H1 (cell line): ENCODE measurements around the gene TNFRSF18. TPM values are rescaled to one million over a fixed set of nuclear protein-coding genes. Genes with fewer than 3 reads are reported as not detected.

Experiments
- CTCF ChIA-PET: fragments of 300-600 bp; sonication (Branson Sonifier 250); formaldehyde crosslinking; loops from one replicate; lab custom pipeline; 2021; ENCODE audit not compliant: partially characterized antibody; lab: Charles Lee
- POLR2A ChIA-PET: fragments of 300-600 bp; sonication (Branson Sonifier 250); formaldehyde crosslinking; loops from one replicate; lab custom pipeline; 2021; ENCODE audit warnings: inconsistent platforms; ENCODE audit not compliant: partially characterized antibody; lab: Charles Lee
- DNase-seq, 2 experiments: peaks; one replicate each; pipeline versions ENCODE4 v3.0.0 to v3.0.0-alpha.2; 2010 to 2022; ENCODE audit warnings: low spot score in 2 of 2, low read depth in 1 of 2, mixed read lengths in 1 of 2
- FAIRE-seq: peaks from 2 replicates; lab custom pipeline; 2011; peaks lifted over from hg19 to GRCh38; lab: Jason Lieb, UNC
- H2AFZ ChIP-seq: 2 replicates; pipeline ENCODE4 v1.8.1; 2012; ENCODE audit warnings: low read length, inconsistent platforms
- H2AK5ac ChIP-seq: 2 replicates; pipeline ENCODE4 v1.6.1; 2013; ENCODE audit warnings: low read depth, low read length
- H2BK120ac ChIP-seq: replicated peaks from 2 replicates; pipeline ENCODE3; 2013; ENCODE audit warnings: low read depth, low read length, inconsistent platforms
- H2BK12ac ChIP-seq: 2 replicates; pipeline ENCODE4 v1.6.1; 2013; ENCODE audit warnings: low read depth, low read length
- H2BK15ac ChIP-seq: 2 replicates; pipeline ENCODE4 v1.6.1; 2013; ENCODE audit warnings: low read length
- H2BK20ac ChIP-seq: 2 replicates; pipeline ENCODE4 v1.6.1; 2013; ENCODE audit warnings: low read length
- H2BK5ac ChIP-seq: 2 replicates; pipeline ENCODE4 v1.6.1; 2013; ENCODE audit warnings: low read depth, low read length
- H3K14ac ChIP-seq: 2 replicates; pipeline ENCODE4 v1.6.1; 2013; ENCODE audit warnings: inconsistent platforms; ENCODE audit not compliant: insufficient read length
- H3K18ac ChIP-seq: 2 replicates; pipeline ENCODE4 v1.6.1; 2013; ENCODE audit warnings: low read length; ENCODE audit errors: extremely low read depth
- H3K23ac ChIP-seq: 2 replicates; pipeline ENCODE4 v1.6.1; 2013; ENCODE audit warnings: inconsistent platforms; ENCODE audit not compliant: insufficient read length
- H3K23me2 ChIP-seq: 2 replicates; pipeline ENCODE4 v1.6.1; 2013; ENCODE audit warnings: low read depth, low read length
- H3K27ac ChIP-seq: 2 replicates; pipeline ENCODE4 v1.6.1; 2011; ENCODE audit warnings: low read depth, low read length, inconsistent platforms
- H3K27me3 ChIP-seq, 4 experiments: replicated peaks in 1 of 4; 1 replicate in 1 of 4; 2 replicates in 3 of 4; pipeline versions ENCODE4 v1.6.1 to v1.8.1; 2011 to 2013; ENCODE audit warnings: low read length in 3 of 4, mild to moderate bottlenecking in 3 of 4, inconsistent platforms in 2 of 4, mixed read lengths in 2 of 4, moderate library complexity in 1 of 4; ENCODE audit not compliant: control insufficient read depth in 3 of 4, insufficient read depth in 3 of 4; ENCODE audit errors: extremely low read depth in 1 of 4
- H3K36me3 ChIP-seq, 4 experiments: 2 replicates each; pipeline versions ENCODE4 v1.6.1 to v1.8.1; 2011 to 2013; ENCODE audit warnings: mild to moderate bottlenecking in 4 of 4, low read length in 3 of 4, moderate library complexity in 2 of 4, control low read depth in 1 of 4, inconsistent platforms in 1 of 4; ENCODE audit not compliant: insufficient read depth in 4 of 4, control insufficient read depth in 2 of 4
- H3K4ac ChIP-seq: replicated peaks from 2 replicates; pipeline ENCODE3; 2013; ENCODE audit warnings: low read length, low read depth, mixed read lengths, inconsistent platforms; ENCODE audit not compliant: insufficient read length
- H3K4me1 ChIP-seq, 4 experiments: replicated peaks in 1 of 4; 1 replicate in 1 of 4; 2 replicates in 3 of 4; pipeline versions ENCODE4 v1.6.1 to v1.8.1; 2011 to 2013; ENCODE audit warnings: low read length in 3 of 4, inconsistent platforms in 2 of 4, mixed read lengths in 1 of 4; ENCODE audit not compliant: insufficient read depth in 4 of 4, control insufficient read depth in 3 of 4
- H3K4me2 ChIP-seq, 2 experiments: 2 replicates each; pipeline versions ENCODE4 v1.6.1 to v1.8.1; 2011 to 2013; ENCODE audit warnings: low read depth in 2 of 2, low read length in 2 of 2, control low read depth in 1 of 2, inconsistent platforms in 1 of 2, mild to moderate bottlenecking in 1 of 2; ENCODE audit not compliant: insufficient read depth in 1 of 2
- H3K4me3 ChIP-seq, 4 experiments: fragments of 200-600, 300-600 bp in 1 of 4; sonication (generic), shearing (Covaris generic), sonication (Bioruptor Twin) in 1 of 4; 2 replicates each; pipeline versions ENCODE4 v1.5.1 to v1.8.1; 2011 to 2016; ENCODE audit warnings: low read length in 4 of 4, low read depth in 3 of 4, control low read depth in 2 of 4, inconsistent platforms in 2 of 4, mild to moderate bottlenecking in 2 of 4, mixed read lengths in 1 of 4, moderate library complexity in 1 of 4; ENCODE audit not compliant: insufficient read depth in 2 of 4; ENCODE audit errors: extremely low read depth in 1 of 4
- H3K56ac ChIP-seq: replicated peaks from 2 replicates; pipeline ENCODE3; 2013; ENCODE audit warnings: low read depth, mild to moderate bottlenecking, mixed read lengths, low read length, inconsistent platforms; ENCODE audit not compliant: insufficient read length
- H3K79me1 ChIP-seq: 2 replicates; pipeline ENCODE4 v1.6.1; 2013; ENCODE audit warnings: low read depth, low read length, control low read depth
- H3K79me2 ChIP-seq, 2 experiments: 2 replicates each; pipeline versions ENCODE4 v1.6.1 to v1.8.1; 2012 to 2013; ENCODE audit warnings: low read length in 2 of 2, mild to moderate bottlenecking in 2 of 2, inconsistent platforms in 1 of 2; ENCODE audit not compliant: insufficient read depth in 2 of 2, control insufficient read depth in 1 of 2
- H3K9ac ChIP-seq, 4 experiments: replicated peaks in 1 of 4; 1 replicate in 1 of 4; 2 replicates in 3 of 4; pipeline versions ENCODE4 v1.6.1 to v1.8.1; 2011 to 2013; ENCODE audit warnings: low read depth in 3 of 4, low read length in 3 of 4, control low read depth in 2 of 4, mild to moderate bottlenecking in 2 of 4, moderate library complexity in 2 of 4, inconsistent platforms in 1 of 4; ENCODE audit errors: extremely low read depth in 1 of 4
- H3K9me3 ChIP-seq, 2 experiments: 2 replicates each; pipeline versions ENCODE4 v1.6.1 to v1.8.1; 2012 to 2013; ENCODE audit warnings: mild to moderate bottlenecking in 2 of 2, moderate library complexity in 2 of 2, control low read depth in 1 of 2, inconsistent platforms in 1 of 2, low read depth in 1 of 2, low read length in 1 of 2, mixed read lengths in 1 of 2; ENCODE audit not compliant: insufficient read depth in 2 of 2
- H4K20me1 ChIP-seq, 2 experiments: replicated peaks in 1 of 2; 2 replicates each; pipeline versions ENCODE3 to v1.8.1; 2011 to 2013; ENCODE audit warnings: inconsistent platforms in 2 of 2, low read length in 2 of 2, mild to moderate bottlenecking in 1 of 2; ENCODE audit not compliant: insufficient read depth in 2 of 2, control insufficient read depth in 1 of 2
- H4K5ac ChIP-seq: 2 replicates; pipeline ENCODE4 v1.6.1; 2013; ENCODE audit warnings: low read length, low read depth, mixed read lengths, inconsistent platforms; ENCODE audit not compliant: insufficient read length
- H4K8ac ChIP-seq: 2 replicates; pipeline ENCODE4 v1.8.0; 2013; ENCODE audit warnings: mild to moderate bottlenecking, moderate library complexity, low read length, inconsistent platforms; ENCODE audit not compliant: insufficient read depth; ENCODE audit errors: extremely low read depth
- H4K91ac ChIP-seq: replicated peaks from 2 replicates; pipeline ENCODE3; 2013; ENCODE audit warnings: low read length, mixed read lengths, inconsistent platforms; ENCODE audit not compliant: insufficient read length
- KDM1A ChIP-seq: fragments of 200-600, 300-600 bp; sonication (generic); IDR thresholded peaks from 2 replicates; pipeline ENCODE4 v1.7.1; 2016; ENCODE audit warnings: mild to moderate bottlenecking, low read length, borderline replicate concordance
- POLR2AphosphoS5 ChIP-seq: IDR thresholded peaks from 2 replicates; pipeline ENCODE4 v1.6.1; 2011; ENCODE audit warnings: low read depth, low read length
- SAP30 ChIP-seq: fragments of 300-600 bp; sonication (generic); IDR thresholded peaks from 2 replicates; pipeline ENCODE4 v1.7.1; 2012; ENCODE audit warnings: low read length, moderate library complexity, mild to moderate bottlenecking, inconsistent platforms; ENCODE audit not compliant: insufficient read depth, insufficient replicate concordance
- SIN3A ChIP-seq, 2 experiments: IDR thresholded peaks in 1 of 2; conservative IDR thresholded peaks in 1 of 2; 2 replicates each; pipeline ENCODE4 v1.6.1; 2011 to 2012; ENCODE audit warnings: low read length in 2 of 2, improper control_type of control experiment in 1 of 2, low read depth in 1 of 2, mild to moderate bottlenecking in 1 of 2
- SP4 ChIP-seq: IDR thresholded peaks from 2 replicates; pipeline ENCODE4 v1.6.1; 2012; ENCODE audit warnings: low read length, inconsistent platforms
- TAF7 ChIP-seq: optimal IDR thresholded peaks from 2 replicates; pipeline ENCODE3; 2011; ENCODE audit warnings: low read depth, mild to moderate bottlenecking, inconsistent platforms, low read length, moderate library complexity, borderline replicate concordance
- WGBS, 2 experiments: shearing (Covaris generic) in 1 of 2; methylation state at CpG; one replicate each; pipeline versions ENCODE4 v1.1.6 to v1.1.7; 2013 to 2015; ENCODE audit warnings: low lambda C conversion rate in 2 of 2, mixed read lengths in 2 of 2, inconsistent platforms in 1 of 2, low coverage in 1 of 2, missing lambda C conversion rate in 1 of 2; ENCODE audit not compliant: insufficient replicate concordance in 2 of 2, insufficient coverage in 1 of 2, insufficient read length in 1 of 2; ENCODE audit errors: extremely low coverage in 1 of 2, missing lambda C conversion rate in 1 of 2; 5-methylcytosine and 5-hydroxymethylcytosine counted together
- polyA plus RNA-seq, 7 experiments: library from polyadenylated mRNA; depleted of rRNA in 3 of 7; stranded (reverse) in 5 of 7; unstranded in 2 of 7; fragments of >200 nt in 5 of 7; fragments of 200-250 nt in 2 of 7; gene quantifications; 1 replicate in 5 of 7; 2 replicates in 1 of 7; 4 replicates in 1 of 7; pipeline versions ENCODE4 v1.2.1 to v1.2.3, GENCODE V29; 2011 to 2013; ENCODE audit warnings: missing spikeins in 2 of 7, mixed read lengths in 2 of 7
- total RNA-seq: library from RNA; stranded (reverse); fragmentation: NEBNext Ultra II Directional; extraction: Animal tissue kit (Norgen Biotek cat#: 25700); gene quantifications from 2 replicates; pipeline ENCODE4 v1.2.1, GENCODE V29; 2021
- TF ChIP-seq, protein P1 (sequence below), 3 experiments: IDR thresholded peaks; 1 replicate in 2 of 3; 2 replicates in 1 of 3; pipeline versions ENCODE4 v1.5.1 to v1.6.1; 2011; ENCODE audit warnings: low read length in 3 of 3, mild to moderate bottlenecking in 3 of 3, inconsistent platforms in 2 of 3, low read depth in 1 of 3, moderate library complexity in 1 of 3; ENCODE audit not compliant: insufficient read depth in 1 of 3; ENCODE audit errors: control extremely low read depth in 1 of 3
- TF ChIP-seq, protein P2 (sequence below): IDR thresholded peaks from 2 replicates; pipeline ENCODE4 v1.6.1; 2011; ENCODE audit warnings: low read length, improper control_type of control experiment

The TNFRSF18 gene
- total and polyA plus RNA-seq, 2 of the 8 experiments (the other 6 are each of a cell fraction or from before 2014, with no cell fraction given): 1.5 to 2.5 TPM

DNA sequence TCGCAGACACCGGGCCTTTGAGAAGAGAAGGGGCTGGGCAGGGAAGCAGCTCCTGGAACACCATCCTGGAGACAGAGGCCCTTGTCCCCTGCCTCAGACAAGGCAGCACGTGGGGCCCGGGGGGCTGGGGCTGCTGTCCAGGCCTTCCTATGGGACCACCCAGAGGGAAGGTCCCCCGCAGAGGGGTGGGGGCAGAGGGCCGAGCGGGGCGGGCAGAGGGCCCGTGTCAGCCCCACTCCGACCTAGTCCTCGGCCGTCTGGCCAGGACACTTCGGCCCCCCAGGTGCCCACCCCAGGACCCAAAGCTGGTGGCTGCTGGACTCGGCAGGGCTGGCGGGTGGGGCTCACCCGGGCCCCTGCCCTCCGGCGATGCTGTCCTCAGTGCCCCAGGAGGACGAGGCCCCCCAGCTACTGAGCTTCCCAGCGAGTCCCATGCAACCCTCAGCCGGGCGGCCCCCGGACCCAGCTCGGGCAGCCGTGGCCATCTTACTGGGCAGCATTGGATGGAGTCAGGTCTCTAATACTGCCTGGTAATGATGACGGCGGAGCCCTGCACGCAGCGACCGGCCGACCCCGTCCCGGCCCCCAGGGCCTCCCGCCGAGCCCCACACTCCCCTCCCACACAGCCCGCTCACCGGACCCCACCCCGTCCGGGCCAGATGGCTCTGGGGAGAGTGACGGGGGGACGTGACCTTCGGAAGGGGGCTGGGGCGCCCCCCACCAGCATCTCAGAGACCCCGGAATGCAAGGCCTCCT lies 39.6 kb downstream of the TNFRSF18 start:
- no peak overlapping the region for H3K4ac ChIP-seq
- FAIRE-seq (no peak), DNase-seq (peak in 1 of 2 experiments; percentile 41)
- H2AFZ ChIP-seq: no peak overlapping the region
- no peaks in the 10 kb centered on the region for H3K27me3 ChIP-seq
- H4K8ac ChIP-seq: no peak overlapping the region
- no peak overlapping the region for H2BK20ac ChIP-seq
- peaks cover 0 to 40% (median 21%) of the 10 kb centered on the region in 4 experiments; a peak in 6 of 7 replicates for H3K4me1 ChIP-seq
- no peak overlapping the region for H2AK5ac ChIP-seq
- H3K18ac ChIP-seq: no peak overlapping the region
- H2BK5ac ChIP-seq: no peak overlapping the region
- ChIA-PET CTCF (interaction anchor here (1.0 kb wide), 1 partner anchor 125 kb away, joined by 3 read pairs; no protein-coding TSS in a partner anchor), POLR2A (interaction anchor here (1.1 kb wide), 1 partner anchor 32 kb away, joined by 3 read pairs; no protein-coding TSS in a partner anchor)
- no peaks in the 10 kb centered on the region; a peak in 2 of 4 replicates for H3K79me2 ChIP-seq
- H3K9me3 ChIP-seq: no peaks in the 10 kb centered on the region
- no peak overlapping the region for H2BK120ac ChIP-seq
- no peak overlapping the region for H3K4me3 ChIP-seq
- no peak overlapping the region for H3K4me2 ChIP-seq
- H2BK15ac ChIP-seq: no peak overlapping the region
- no peaks in the 10 kb centered on the region for H4K20me1 ChIP-seq
- no peaks in the 10 kb centered on the region; the same call in 1 of the 2 replicates for H3K79me1 ChIP-seq
- no peak overlapping the region for H4K91ac ChIP-seq
- H3K27ac ChIP-seq: no peak overlapping the region
- H3K14ac ChIP-seq: no peak overlapping the region
- H3K9ac ChIP-seq: no peak overlapping the region
- no peak overlapping the region for H3K56ac ChIP-seq
- 93% methylated on average over 26 of the region's 44 CpGs; no CpG with 5 or more reads in 1 of the 2 experiments for WGBS, 2 experiments
- no peaks in the 10 kb centered on the region for H3K36me3 ChIP-seq
- H2BK12ac ChIP-seq: no peak overlapping the region
- no peak overlapping the region for H4K5ac ChIP-seq
- H3K23ac ChIP-seq: no peak overlapping the region
- H3K23me2 ChIP-seq: peaks cover 8% of the 10 kb centered on the region; the same call in 1 of the 2 replicates
- TF ChIP-seq POLR2AphosphoS5 (no peak), TAF7 (no peak), KDM1A (no peak), SAP30 (no peak), SIN3A (conservative IDR thresholded peaks at IDR 0.05 in 1 of 2, IDR thresholded peaks at IDR 0.05 in 1 of 2; ENCODE audit: low read depth in 1 of 2, low read length in 2 of 2) (no peak), SP4 (no peak)
- TF ChIP-seq, protein P1, sequence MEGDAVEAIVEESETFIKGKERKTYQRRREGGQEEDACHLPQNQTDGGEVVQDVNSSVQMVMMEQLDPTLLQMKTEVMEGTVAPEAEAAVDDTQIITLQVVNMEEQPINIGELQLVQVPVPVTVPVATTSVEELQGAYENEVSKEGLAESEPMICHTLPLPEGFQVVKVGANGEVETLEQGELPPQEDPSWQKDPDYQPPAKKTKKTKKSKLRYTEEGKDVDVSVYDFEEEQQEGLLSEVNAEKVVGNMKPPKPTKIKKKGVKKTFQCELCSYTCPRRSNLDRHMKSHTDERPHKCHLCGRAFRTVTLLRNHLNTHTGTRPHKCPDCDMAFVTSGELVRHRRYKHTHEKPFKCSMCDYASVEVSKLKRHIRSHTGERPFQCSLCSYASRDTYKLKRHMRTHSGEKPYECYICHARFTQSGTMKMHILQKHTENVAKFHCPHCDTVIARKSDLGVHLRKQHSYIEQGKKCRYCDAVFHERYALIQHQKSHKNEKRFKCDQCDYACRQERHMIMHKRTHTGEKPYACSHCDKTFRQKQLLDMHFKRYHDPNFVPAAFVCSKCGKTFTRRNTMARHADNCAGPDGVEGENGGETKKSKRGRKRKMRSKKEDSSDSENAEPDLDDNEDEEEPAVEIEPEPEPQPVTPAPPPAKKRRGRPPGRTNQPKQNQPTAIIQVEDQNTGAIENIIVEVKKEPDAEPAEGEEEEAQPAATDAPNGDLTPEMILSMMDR (IDR thresholded peaks at IDR 0.05; ENCODE audit: control extremely low read depth in 1 of 3, insufficient read depth in 1 of 3, low read depth in 1 of 3, low read length in 3 of 3): no peak
- TF ChIP-seq, protein P2, sequence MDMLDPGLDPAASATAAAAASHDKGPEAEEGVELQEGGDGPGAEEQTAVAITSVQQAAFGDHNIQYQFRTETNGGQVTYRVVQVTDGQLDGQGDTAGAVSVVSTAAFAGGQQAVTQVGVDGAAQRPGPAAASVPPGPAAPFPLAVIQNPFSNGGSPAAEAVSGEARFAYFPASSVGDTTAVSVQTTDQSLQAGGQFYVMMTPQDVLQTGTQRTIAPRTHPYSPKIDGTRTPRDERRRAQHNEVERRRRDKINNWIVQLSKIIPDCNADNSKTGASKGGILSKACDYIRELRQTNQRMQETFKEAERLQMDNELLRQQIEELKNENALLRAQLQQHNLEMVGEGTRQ: no peak
